ENCODE measurements around the gene ARHGEF9.

Gene ARHGEF9

GRCh38 chrX:63764946-63765345 is 20.1 kb downstream of the ARHGEF9 start:
- POLR2A ChIA-PET, result no interaction called here
- TF ChIP-seq FOXK2 (IDR thresholded peaks at IDR 0.05) (no peak), BHLHE40 (IDR thresholded peaks at IDR 0.05; ENCODE audit: borderline replicate concordance) (no peak)

GRCh38 chrX:63761639-63762038 is 23.4 kb downstream of the ARHGEF9 start:
- DNase-seq (ENCODE audit: extremely low spot score), result no peak
- POLR2A ChIA-PET, result no interaction called here
- CTCF ChIA-PET, result no interaction called here
- TF ChIP-seq FOXM1 (IDR thresholded peaks at IDR 0.05; ENCODE audit: borderline replicate concordance), result no peak
- no peak for TF ChIP-seq FOXA1 (IDR thresholded peaks at IDR 0.05)
- TF ChIP-seq ZNF384 (IDR thresholded peaks at IDR 0.05), result no peak
- TF ChIP-seq HDGF (IDR thresholded peaks at IDR 0.05; ENCODE audit: borderline replicate concordance), result no peak
- TF ChIP-seq PKNOX1 (IDR thresholded peaks at IDR 0.05), result no peak
- no peak for TF ChIP-seq BHLHE40 (IDR thresholded peaks at IDR 0.05; ENCODE audit: borderline replicate concordance)
- TF ChIP-seq NFRKB (IDR thresholded peaks at IDR 0.05), result no peak
- no peak for TF ChIP-seq LEF1 (IDR thresholded peaks at IDR 0.05; ENCODE audit: borderline replicate concordance)
- TF ChIP-seq SP1 (IDR thresholded peaks at IDR 0.05), result no peak
- TF ChIP-seq L3MBTL2 (conservative IDR thresholded peaks at IDR 0.05), result no peak
- TF ChIP-seq ARNT (IDR thresholded peaks at IDR 0.05), result no peak
- TF ChIP-seq SUZ12 (IDR thresholded peaks at IDR 0.05), result no peak
- TF ChIP-seq ELF4 (IDR thresholded peaks at IDR 0.05), result no peak

More at GRCh38 chrX:63764946-63765345, 20.1 kb downstream of the ARHGEF9 start:
- DNase-seq (ENCODE audit: extremely low spot score), result no peak
- CTCF ChIA-PET, result no interaction called here

GRCh38 chrX:63758011-63758410 is 27.0 kb downstream of the ARHGEF9 start:
- ChIA-PET POLR2A (no interaction called here), CTCF (no interaction called here)
- no peak for DNase-seq (ENCODE audit: extremely low spot score)
- TF ChIP-seq L3MBTL2 (conservative IDR thresholded peaks at IDR 0.05), result no peak
- no peak for TF ChIP-seq FOXK2 (IDR thresholded peaks at IDR 0.05)
- no peak for TF ChIP-seq ELF4 (IDR thresholded peaks at IDR 0.05)
- no peak for TF ChIP-seq ZNF384 (IDR thresholded peaks at IDR 0.05)
- no peak for TF ChIP-seq ARNT (IDR thresholded peaks at IDR 0.05)
- TF ChIP-seq CTBP1 (IDR thresholded peaks at IDR 0.05; ENCODE audit: borderline replicate concordance), result no peak
- no peak for TF ChIP-seq NFRKB (IDR thresholded peaks at IDR 0.05)

- POLR2A ChIA-PET, result interaction anchor here (1.2 to 1.4 kb wide), 3 partner anchors 13 to 32 kb away, joined by 3 to 6 read pairs (median 3); no protein-coding TSS in a partner anchor
- no peak for DNase-seq (ENCODE audit: extremely low spot score)
- CTCF ChIA-PET, result interaction anchor here (0.7 kb wide), 1 partner anchor 506 kb away, joined by 3 read pairs; no protein-coding TSS in a partner anchor
- no peak for TF ChIP-seq CTBP1 (IDR thresholded peaks at IDR 0.05; ENCODE audit: borderline replicate concordance)
- TF ChIP-seq TARDBP (IDR thresholded peaks at IDR 0.05), result no peak
- no peak for TF ChIP-seq ZNF384 (IDR thresholded peaks at IDR 0.05)
- no peak for TF ChIP-seq NFRKB (IDR thresholded peaks at IDR 0.05)
- TF ChIP-seq ARNT (IDR thresholded peaks at IDR 0.05), result no peak
- no peak for TF ChIP-seq FOXM1 (IDR thresholded peaks at IDR 0.05; ENCODE audit: borderline replicate concordance)
- no peak for TF ChIP-seq BHLHE40 (IDR thresholded peaks at IDR 0.05; ENCODE audit: borderline replicate concordance)
- no peak for TF ChIP-seq SUZ12 (IDR thresholded peaks at IDR 0.05)
- no peak for TF ChIP-seq LEF1 (IDR thresholded peaks at IDR 0.05; ENCODE audit: borderline replicate concordance)
- TF ChIP-seq L3MBTL2 (conservative IDR thresholded peaks at IDR 0.05), result no peak
- no peak for TF ChIP-seq SP1 (IDR thresholded peaks at IDR 0.05)
- no peak for TF ChIP-seq HDGF (IDR thresholded peaks at IDR 0.05; ENCODE audit: borderline replicate concordance)
- no peak for TF ChIP-seq PKNOX1 (IDR thresholded peaks at IDR 0.05)
Measured at GRCh38 chrX:63755892-63756291, 29.1 kb downstream of the ARHGEF9 start.

- CTCF ChIA-PET, result interaction anchor here (0.7 kb wide), 1 partner anchor 505 kb away, joined by 3 read pairs; no protein-coding TSS in a partner anchor
- no peak for TF ChIP-seq FOXK2 (IDR thresholded peaks at IDR 0.05)
- TF ChIP-seq BHLHE40 (IDR thresholded peaks at IDR 0.05; ENCODE audit: borderline replicate concordance), result no peak
- TF ChIP-seq ELF4 (IDR thresholded peaks at IDR 0.05), result no peak
- TF ChIP-seq ZNF384 (IDR thresholded peaks at IDR 0.05), result no peak
- TF ChIP-seq L3MBTL2 (conservative IDR thresholded peaks at IDR 0.05), result peak; percentile 92
- no peak for TF ChIP-seq FOXM1 (IDR thresholded peaks at IDR 0.05; ENCODE audit: borderline replicate concordance)
- peak; percentile 98 for TF ChIP-seq PKNOX1 (IDR thresholded peaks at IDR 0.05)
- no peak for TF ChIP-seq FOXA1 (IDR thresholded peaks at IDR 0.05)
- DNase-seq (ENCODE audit: extremely low spot score), result peak; percentile 86
- POLR2A ChIA-PET, result interaction anchor here (1.0 to 1.6 kb wide), 6 partner anchors 9 to 39 kb away, joined by 3 to 6 read pairs (median 3); no protein-coding TSS in a partner anchor
Measured at GRCh38 chrX:63754860-63755579, 30.0 kb downstream of the ARHGEF9 start.

GRCh38 chrX:63754136-63754859 is 30.7 kb downstream of the ARHGEF9 start:
- DNase-seq (ENCODE audit: extremely low spot score), result no peak
- ChIA-PET POLR2A (interaction anchor here (1.0 to 1.6 kb wide), 4 partner anchors 10 to 39 kb away, joined by 3 to 6 read pairs (median 4); no protein-coding TSS in a partner anchor), CTCF (no interaction called here)
- no peak for TF ChIP-seq ELF4 (IDR thresholded peaks at IDR 0.05)
- no peak for TF ChIP-seq ZNF384 (IDR thresholded peaks at IDR 0.05)
- TF ChIP-seq FOXA1 (IDR thresholded peaks at IDR 0.05), result no peak
- TF ChIP-seq SP1 (IDR thresholded peaks at IDR 0.05), result no peak
- no peak for TF ChIP-seq SUZ12 (IDR thresholded peaks at IDR 0.05)
- TF ChIP-seq FOXM1 (IDR thresholded peaks at IDR 0.05; ENCODE audit: borderline replicate concordance), result no peak
- TF ChIP-seq ARNT (IDR thresholded peaks at IDR 0.05), result no peak
- no peak for TF ChIP-seq BHLHE40 (IDR thresholded peaks at IDR 0.05; ENCODE audit: borderline replicate concordance)
- no peak for TF ChIP-seq NFRKB (IDR thresholded peaks at IDR 0.05)
- no peak for TF ChIP-seq TARDBP (IDR thresholded peaks at IDR 0.05)
- TF ChIP-seq L3MBTL2 (conservative IDR thresholded peaks at IDR 0.05), result no peak
- TF ChIP-seq FOXK2 (IDR thresholded peaks at IDR 0.05), result no peak
- TF ChIP-seq CTBP1 (IDR thresholded peaks at IDR 0.05; ENCODE audit: borderline replicate concordance), result no peak
